Upper lobe of left lung (tissue), 4 donors: Measurements from ENCODE around the gene MOCOS.

ENCODE experiments used
- CTCF ChIP-seq, 6 experiments: fragments of 450-650 bp in 4 of 6; fragments of 200-600 bp in 2 of 6; sonication (generic) in 2 of 6; IDR thresholded peaks; one replicate each; pipeline ENCODE4 v1.5.1; 2016 to 2019; ENCODE audit warnings: antibody characterized with exemption in 6 of 6
- POLR2A ChIP-seq, 4 donors: fragments of 450-650 bp; IDR thresholded peaks; one replicate each; pipeline ENCODE4 v1.5.1; 2016 to 2017; ENCODE audit warnings: antibody characterized with exemption in 4 of 4, mild to moderate bottlenecking in 2 of 4

GRCh38 chr18:36191711-36192110 is 4.4 kb downstream of the MOCOS start:
- TF ChIP-seq CTCF (IDR thresholded peaks at IDR 0.05) = no peak
- TF ChIP-seq POLR2A (IDR thresholded peaks at IDR 0.05) = no peak
